K562 (cell line): ENCODE data around the gene TBL2. TPM values are rescaled to one million over a fixed set of nuclear protein-coding genes. Genes with fewer than 3 reads are reported as not detected.

ENCODE experiments used
- ASH1L ChIP-seq: fragments of 450-650 bp; IDR thresholded peaks from 2 replicates; pipeline ENCODE4 v1.6.1; 2018; ENCODE audit warnings: borderline replicate concordance, mild to moderate bottlenecking, low read depth; ENCODE audit not compliant: partially characterized antibody
- FOXP4 ChIP-seq: sonication (generic); formaldehyde crosslinking; IDR thresholded peaks from 2 replicates; pipeline ENCODE4 v1.8.0; 2022; ENCODE audit warnings: mild to moderate bottlenecking, missing genetic modification reagents, borderline replicate concordance
- FUS ChIP-seq: fragments of 200-400 bp; formaldehyde crosslinking; optimal IDR thresholded peaks from 2 replicates; pipeline ENCODE3; 2017; ENCODE audit warnings: low read depth, low read length
- GTF2F1 ChIP-seq: IDR thresholded peaks from 2 replicates; pipeline ENCODE4 v1.6.1; 2011; ENCODE audit warnings: low read depth, low read length, improper control_type of control experiment
- HMGXB4 ChIP-seq: sonication (generic); formaldehyde crosslinking; IDR thresholded peaks from 2 replicates; pipeline ENCODE4 v1.8.1; 2023; ENCODE audit warnings: mild to moderate bottlenecking, missing genetic modification reagents
- JUND ChIP-seq, 2 experiments: IDR thresholded peaks; 2 replicates in 1 of 2; 3 replicates in 1 of 2; pipeline ENCODE4 v1.6.1; 2011; ENCODE audit warnings: borderline replicate concordance in 2 of 2, low read depth in 2 of 2, low read length in 2 of 2, improper control_type of control experiment in 1 of 2, missing biosample characterization in 1 of 2, missing genetic modification characterization in 1 of 2, missing genetic modification reagents in 1 of 2
- KHSRP ChIP-seq: fragments of 450-650 bp; IDR thresholded peaks from 2 replicates; pipeline ENCODE4 v1.6.1; 2017
- MED1 ChIP-seq: sonication (generic); formaldehyde crosslinking; IDR thresholded peaks from 2 replicates; pipeline ENCODE4 v1.8.1; 2023; ENCODE audit warnings: missing genetic modification reagents, borderline replicate concordance
- NCOA2 ChIP-seq, 2 experiments: fragments of 450-650 bp; IDR thresholded peaks; 2 replicates each; pipeline ENCODE4 v1.6.1; 2018; ENCODE audit warnings: mild to moderate bottlenecking in 2 of 2, moderate library complexity in 1 of 2; ENCODE audit not compliant: partially characterized antibody in 2 of 2
- NKRF ChIP-seq: fragments of 450-650 bp; IDR thresholded peaks from 2 replicates; pipeline ENCODE4 v1.6.1; 2016; ENCODE audit warnings: borderline replicate concordance
- NR2C1 ChIP-seq, 2 experiments: fragments of 450-650 bp; IDR thresholded peaks; 2 replicates each; pipeline ENCODE4 v1.6.1; 2017; ENCODE audit warnings: mild to moderate bottlenecking in 2 of 2, antibody characterized with exemption in 1 of 2, inconsistent platforms in 1 of 2, missing compliant biosample characterization in 1 of 2, missing genetic modification characterization in 1 of 2
- PRMT5 ChIP-seq: sonication (generic); formaldehyde crosslinking; IDR thresholded peaks from 2 replicates; pipeline ENCODE4 v1.5.0; 2020; ENCODE audit warnings: missing genetic modification reagents
- RNF2 ChIP-seq: sonication (generic); IDR thresholded peaks from 2 replicates; pipeline ENCODE4 v1.6.1; 2016
- SMARCA5 ChIP-seq: fragments of 450-650 bp; IDR thresholded peaks from 2 replicates; pipeline ENCODE4 v1.6.1; 2016
- THAP7 ChIP-seq: fragments of 250-450 bp; sonication (Bioruptor Pico); IDR thresholded peaks from 2 replicates; pipeline ENCODE4 v1.5.0; 2021
- THRB ChIP-seq: fragments of 450-650 bp; formaldehyde crosslinking; conservative IDR thresholded peaks from 2 replicates; pipeline ENCODE4 v1.4.0; 2022; ENCODE audit warnings: mild to moderate bottlenecking, missing genetic modification characterization
- ZBTB34 ChIP-seq: fragments of 250-450 bp; sonication (Bioruptor Pico); IDR thresholded peaks from 2 replicates; pipeline ENCODE4 v1.8.0; 2021; ENCODE audit warnings: mild to moderate bottlenecking, moderate library complexity
- polyA plus RNA-seq, 8 experiments: library from polyadenylated mRNA; depleted of rRNA in 4 of 8; stranded (reverse) in 5 of 8; unstranded in 3 of 8; fragments of >200 nt; fragmentation: Nextera tagmentation in 2 of 8; fragmentation: Illumina TruSeq in 1 of 8; extraction: Ambion mirVana in 2 of 8; extraction: Trizol in 1 of 8; gene quantifications; 2 replicates each; pipeline versions ENCODE4 v1.2.1 to v1.2.3, GENCODE V29; 2011 to 2014; ENCODE audit warnings: inconsistent platforms in 1 of 8, missing spikeins in 1 of 8
- total RNA-seq, 7 experiments: library from RNA; depleted of rRNA in 6 of 7; stranded (reverse); fragments of >200 nt in 6 of 7; fragmentation: Illumina TruSeq in 2 of 7; extraction: Trizol in 2 of 7; gene quantifications; 2 replicates each; pipeline versions ENCODE4 v1.2.1 to v1.2.3, GENCODE V29; 2011 to 2021; ENCODE audit warnings: low replicate concordance in 1 of 7

TBL2 gene
- total and polyA plus RNA-seq, 9 of the 15 experiments (the other 6 are each of a cell fraction or from before 2014, with no cell fraction given): 2.5 to 123 (median 49.2) TPM

- TF ChIP-seq HMGXB4: peak; percentile 65; the same call in 1 of the 2 replicates
- no peak for TF ChIP-seq PRMT5 (CRISPR knock-in tag)
- TF ChIP-seq FUS: no peak
- TF ChIP-seq THRB: no peak
- no peak for TF ChIP-seq THAP7
- peak; percentile 37; the same call in 1 of the 2 replicates for TF ChIP-seq JUND (IDR thresholded peaks at IDR 0.05; ENCODE audit: borderline replicate concordance, low read depth, low read length)
- TF ChIP-seq JUND (tag; IDR thresholded peaks at IDR 0.05; ENCODE audit: borderline replicate concordance, low read depth, low read length): no peak; the same call in 2 of the 3 replicates
- TF ChIP-seq SMARCA5: no peak
- TF ChIP-seq FOXP4 (CRISPR knock-in tag): no peak
- no peak for TF ChIP-seq RNF2
- TF ChIP-seq KHSRP: no peak
- TF ChIP-seq GTF2F1: no peak
- TF ChIP-seq ZBTB34 (CRISPR knock-in tag): no peak
- no peak for TF ChIP-seq NKRF
- no peak for TF ChIP-seq NCOA2 (IDR thresholded peaks at IDR 0.05; ENCODE audit: partially characterized antibody in 2 of 2)
- no peak for TF ChIP-seq NR2C1 (IDR thresholded peaks at IDR 0.05)
- TF ChIP-seq NR2C1 (tag; IDR thresholded peaks at IDR 0.05): no peak
- TF ChIP-seq MED1 (CRISPR knock-in tag): no peak
- no peak for TF ChIP-seq ASH1L
Observed at GRCh38 chr7:73578342-73579128, at the start of gene TBL2 (continued).
